ENCODE data around the gene TNFRSF12A. TPM values are rescaled to one million over a fixed set of nuclear protein-coding genes. Genes with fewer than 3 reads are reported as not detected.

TNFRSF12A gene
- total and polyA plus RNA-seq, 2 of the 13 experiments (the other 11 are each of a cell fraction or from before 2014, with no cell fraction given), result 61.9 to 66.0 TPM

DNA sequence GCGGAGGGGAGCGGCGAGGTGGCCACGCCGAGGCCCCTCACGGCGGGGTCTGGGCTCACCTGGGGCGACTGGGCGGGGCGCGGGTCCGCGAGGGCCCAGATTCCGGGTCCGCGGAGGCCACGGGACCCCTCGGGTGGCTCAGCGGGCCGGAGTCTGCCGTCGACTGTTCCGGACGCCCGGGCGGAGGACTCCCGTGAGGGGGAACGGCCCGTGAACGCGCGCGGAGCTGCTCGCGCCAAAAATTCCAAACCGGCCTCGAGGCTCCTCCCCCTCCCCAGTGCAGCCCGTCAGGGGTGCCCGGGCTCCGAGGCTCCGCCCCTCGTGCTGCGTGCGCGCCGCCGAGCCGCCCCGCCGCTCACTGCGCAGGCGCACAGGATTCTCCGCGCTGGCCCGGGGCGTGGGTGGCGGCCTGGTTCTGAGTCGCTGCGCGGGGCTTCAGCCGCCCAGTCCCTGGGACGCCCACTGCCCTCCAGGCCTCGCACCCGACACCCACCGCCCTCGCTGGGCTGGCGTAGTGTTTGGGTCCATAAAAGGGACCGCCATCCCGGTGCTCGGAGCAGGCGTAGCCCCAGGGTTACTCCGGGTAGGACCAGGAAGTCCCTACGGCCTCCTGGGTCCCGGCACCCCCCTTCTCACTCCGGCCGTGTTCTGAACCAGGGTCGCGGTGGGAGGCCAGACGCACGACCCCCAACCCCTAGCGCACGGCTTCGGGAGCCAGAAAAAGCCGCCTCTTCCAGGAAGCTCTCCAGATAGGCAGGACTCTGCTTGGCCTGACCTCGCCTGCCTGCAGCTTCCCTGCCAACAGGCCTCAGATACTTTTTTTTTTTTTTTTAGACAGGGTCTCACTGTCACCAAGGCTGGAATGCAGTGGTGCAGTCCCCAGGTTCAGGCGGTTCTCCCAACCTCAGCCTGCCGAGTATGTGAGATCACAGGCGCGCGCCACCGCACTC, 39.7 kb upstream of the TNFRSF12A start, which contains the start of gene PKMYT1 (continued):
- TF ChIP-seq, protein P1, sequence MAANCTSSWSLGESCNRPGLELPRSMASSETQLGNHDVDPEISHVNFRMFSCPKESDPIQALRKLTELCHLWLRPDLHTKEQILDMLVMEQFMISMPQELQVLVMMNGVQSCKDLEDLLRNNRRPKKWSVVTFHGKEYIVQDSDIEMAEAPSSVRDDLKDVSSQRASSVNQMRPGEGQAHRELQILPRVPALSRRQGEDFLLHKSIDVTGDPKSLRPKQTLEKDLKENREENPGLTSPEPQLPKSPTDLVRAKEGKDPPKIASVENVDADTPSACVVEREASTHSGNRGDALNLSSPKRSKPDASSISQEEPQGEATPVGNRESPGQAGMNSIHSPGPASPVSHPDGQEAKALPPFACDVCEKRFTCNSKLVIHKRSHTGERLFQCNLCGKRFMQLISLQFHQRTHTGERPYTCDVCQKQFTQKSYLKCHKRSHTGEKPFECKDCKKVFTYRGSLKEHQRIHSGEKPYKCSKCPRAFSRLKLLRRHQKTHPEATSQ (CRISPR knock-in tag; IDR thresholded peaks at IDR 0.05; ENCODE audit: borderline replicate concordance), result no peak
- 0 out of 2 replicates have a peak, but pooled peaks have one; percentile 45 for TF ChIP-seq ZNF75D (CRISPR knock-in tag; IDR thresholded peaks at IDR 0.05; ENCODE audit: borderline replicate concordance)
- no peak for TF ChIP-seq ZSCAN9 (CRISPR knock-in tag; IDR thresholded peaks at IDR 0.05; ENCODE audit: borderline replicate concordance)
- no peak for TF ChIP-seq STAG1 (CRISPR knock-in tag; IDR thresholded peaks at IDR 0.05)
- peak; percentile 47 for TF ChIP-seq THAP11 (CRISPR knock-in tag; IDR thresholded peaks at IDR 0.05)
- TF ChIP-seq ZNF17 (CRISPR knock-in tag; IDR thresholded peaks at IDR 0.05), result no peak; the same call in 1 of the 2 replicates
- peak; percentile 42; the same call in 1 of the 2 replicates for TF ChIP-seq YEATS2 (CRISPR knock-in tag; IDR thresholded peaks at IDR 0.05; ENCODE audit: borderline replicate concordance)
- TF ChIP-seq, protein P2, sequence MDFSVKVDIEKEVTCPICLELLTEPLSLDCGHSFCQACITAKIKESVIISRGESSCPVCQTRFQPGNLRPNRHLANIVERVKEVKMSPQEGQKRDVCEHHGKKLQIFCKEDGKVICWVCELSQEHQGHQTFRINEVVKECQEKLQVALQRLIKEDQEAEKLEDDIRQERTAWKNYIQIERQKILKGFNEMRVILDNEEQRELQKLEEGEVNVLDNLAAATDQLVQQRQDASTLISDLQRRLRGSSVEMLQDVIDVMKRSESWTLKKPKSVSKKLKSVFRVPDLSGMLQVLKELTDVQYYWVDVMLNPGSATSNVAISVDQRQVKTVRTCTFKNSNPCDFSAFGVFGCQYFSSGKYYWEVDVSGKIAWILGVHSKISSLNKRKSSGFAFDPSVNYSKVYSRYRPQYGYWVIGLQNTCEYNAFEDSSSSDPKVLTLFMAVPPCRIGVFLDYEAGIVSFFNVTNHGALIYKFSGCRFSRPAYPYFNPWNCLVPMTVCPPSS (IDR thresholded peaks at IDR 0.05), result no peak
- TF ChIP-seq, protein P3, sequence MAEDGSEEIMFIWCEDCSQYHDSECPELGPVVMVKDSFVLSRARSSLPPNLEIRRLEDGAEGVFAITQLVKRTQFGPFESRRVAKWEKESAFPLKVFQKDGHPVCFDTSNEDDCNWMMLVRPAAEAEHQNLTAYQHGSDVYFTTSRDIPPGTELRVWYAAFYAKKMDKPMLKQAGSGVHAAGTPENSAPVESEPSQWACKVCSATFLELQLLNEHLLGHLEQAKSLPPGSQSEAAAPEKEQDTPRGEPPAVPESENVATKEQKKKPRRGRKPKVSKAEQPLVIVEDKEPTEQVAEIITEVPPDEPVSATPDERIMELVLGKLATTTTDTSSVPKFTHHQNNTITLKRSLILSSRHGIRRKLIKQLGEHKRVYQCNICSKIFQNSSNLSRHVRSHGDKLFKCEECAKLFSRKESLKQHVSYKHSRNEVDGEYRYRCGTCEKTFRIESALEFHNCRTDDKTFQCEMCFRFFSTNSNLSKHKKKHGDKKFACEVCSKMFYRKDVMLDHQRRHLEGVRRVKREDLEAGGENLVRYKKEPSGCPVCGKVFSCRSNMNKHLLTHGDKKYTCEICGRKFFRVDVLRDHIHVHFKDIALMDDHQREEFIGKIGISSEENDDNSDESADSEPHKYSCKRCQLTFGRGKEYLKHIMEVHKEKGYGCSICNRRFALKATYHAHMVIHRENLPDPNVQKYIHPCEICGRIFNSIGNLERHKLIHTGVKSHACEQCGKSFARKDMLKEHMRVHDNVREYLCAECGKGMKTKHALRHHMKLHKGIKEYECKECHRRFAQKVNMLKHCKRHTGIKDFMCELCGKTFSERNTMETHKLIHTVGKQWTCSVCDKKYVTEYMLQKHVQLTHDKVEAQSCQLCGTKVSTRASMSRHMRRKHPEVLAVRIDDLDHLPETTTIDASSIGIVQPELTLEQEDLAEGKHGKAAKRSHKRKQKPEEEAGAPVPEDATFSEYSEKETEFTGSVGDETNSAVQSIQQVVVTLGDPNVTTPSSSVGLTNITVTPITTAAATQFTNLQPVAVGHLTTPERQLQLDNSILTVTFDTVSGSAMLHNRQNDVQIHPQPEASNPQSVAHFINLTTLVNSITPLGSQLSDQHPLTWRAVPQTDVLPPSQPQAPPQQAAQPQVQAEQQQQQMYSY (CRISPR knock-in tag; IDR thresholded peaks at IDR 0.05), result 0 out of 2 replicates have a peak, but pooled peaks have one; percentile 32
- TF ChIP-seq KLF12 (CRISPR knock-in tag; IDR thresholded peaks at IDR 0.05; ENCODE audit: borderline replicate concordance), result peak; percentile 82
- no peak for TF ChIP-seq MIER3 (CRISPR knock-in tag; IDR thresholded peaks at IDR 0.05; ENCODE audit: borderline replicate concordance)
- TF ChIP-seq HNRNPL (IDR thresholded peaks at IDR 0.05; ENCODE audit: low read depth, low read length), result no peak
- TF ChIP-seq ZNF678 (CRISPR knock-in tag; IDR thresholded peaks at IDR 0.05), result no peak
- no peak for TF ChIP-seq RXRB (CRISPR knock-in tag; IDR thresholded peaks at IDR 0.05; ENCODE audit: borderline replicate concordance)
- TF ChIP-seq, protein P4, sequence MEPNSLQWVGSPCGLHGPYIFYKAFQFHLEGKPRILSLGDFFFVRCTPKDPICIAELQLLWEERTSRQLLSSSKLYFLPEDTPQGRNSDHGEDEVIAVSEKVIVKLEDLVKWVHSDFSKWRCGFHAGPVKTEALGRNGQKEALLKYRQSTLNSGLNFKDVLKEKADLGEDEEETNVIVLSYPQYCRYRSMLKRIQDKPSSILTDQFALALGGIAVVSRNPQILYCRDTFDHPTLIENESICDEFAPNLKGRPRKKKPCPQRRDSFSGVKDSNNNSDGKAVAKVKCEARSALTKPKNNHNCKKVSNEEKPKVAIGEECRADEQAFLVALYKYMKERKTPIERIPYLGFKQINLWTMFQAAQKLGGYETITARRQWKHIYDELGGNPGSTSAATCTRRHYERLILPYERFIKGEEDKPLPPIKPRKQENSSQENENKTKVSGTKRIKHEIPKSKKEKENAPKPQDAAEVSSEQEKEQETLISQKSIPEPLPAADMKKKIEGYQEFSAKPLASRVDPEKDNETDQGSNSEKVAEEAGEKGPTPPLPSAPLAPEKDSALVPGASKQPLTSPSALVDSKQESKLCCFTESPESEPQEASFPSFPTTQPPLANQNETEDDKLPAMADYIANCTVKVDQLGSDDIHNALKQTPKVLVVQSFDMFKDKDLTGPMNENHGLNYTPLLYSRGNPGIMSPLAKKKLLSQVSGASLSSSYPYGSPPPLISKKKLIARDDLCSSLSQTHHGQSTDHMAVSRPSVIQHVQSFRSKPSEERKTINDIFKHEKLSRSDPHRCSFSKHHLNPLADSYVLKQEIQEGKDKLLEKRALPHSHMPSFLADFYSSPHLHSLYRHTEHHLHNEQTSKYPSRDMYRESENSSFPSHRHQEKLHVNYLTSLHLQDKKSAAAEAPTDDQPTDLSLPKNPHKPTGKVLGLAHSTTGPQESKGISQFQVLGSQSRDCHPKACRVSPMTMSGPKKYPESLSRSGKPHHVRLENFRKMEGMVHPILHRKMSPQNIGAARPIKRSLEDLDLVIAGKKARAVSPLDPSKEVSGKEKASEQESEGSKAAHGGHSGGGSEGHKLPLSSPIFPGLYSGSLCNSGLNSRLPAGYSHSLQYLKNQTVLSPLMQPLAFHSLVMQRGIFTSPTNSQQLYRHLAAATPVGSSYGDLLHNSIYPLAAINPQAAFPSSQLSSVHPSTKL (CRISPR knock-in tag; IDR thresholded peaks at IDR 0.05), result 0 out of 2 replicates have a peak, but pooled peaks have one; percentile 10
- no peak for TF ChIP-seq ZNF232 (CRISPR knock-in tag; IDR thresholded peaks at IDR 0.05; ENCODE audit: borderline replicate concordance)
- no peak for TF ChIP-seq MEF2D (CRISPR knock-in tag; IDR thresholded peaks at IDR 0.05)

Data from HepG2 (cell line).